IPS-NIHi7 (cell line): ENCODE data around the gene NPAS3.

Experiments
- DNase-seq: peaks from one replicate; pipeline ENCODE4 v3.0.0; 2012; ENCODE audit warnings: mixed read lengths; ENCODE audit errors: extremely low spot score

The NPAS3 gene

DNA sequence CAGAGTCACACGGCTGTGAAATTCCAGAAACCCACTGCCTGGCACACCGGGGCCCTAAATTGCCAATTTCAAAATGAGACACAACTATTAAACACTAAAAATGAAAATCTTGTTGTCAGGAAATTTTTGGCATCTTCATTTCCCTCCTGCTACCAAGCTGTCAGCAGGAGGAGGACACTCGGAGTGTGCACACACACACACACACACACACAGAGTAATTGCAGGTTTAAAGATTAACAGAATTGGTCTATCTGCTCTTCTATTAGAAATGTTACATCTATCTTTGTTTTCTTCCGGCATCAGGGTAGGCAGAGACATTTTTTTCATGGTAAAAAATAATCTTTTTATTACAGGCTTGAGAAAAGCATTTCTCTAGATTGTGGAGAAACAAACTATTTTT lies 698.0 kb downstream of the NPAS3 start:
- DNase-seq: no peak

DNA sequence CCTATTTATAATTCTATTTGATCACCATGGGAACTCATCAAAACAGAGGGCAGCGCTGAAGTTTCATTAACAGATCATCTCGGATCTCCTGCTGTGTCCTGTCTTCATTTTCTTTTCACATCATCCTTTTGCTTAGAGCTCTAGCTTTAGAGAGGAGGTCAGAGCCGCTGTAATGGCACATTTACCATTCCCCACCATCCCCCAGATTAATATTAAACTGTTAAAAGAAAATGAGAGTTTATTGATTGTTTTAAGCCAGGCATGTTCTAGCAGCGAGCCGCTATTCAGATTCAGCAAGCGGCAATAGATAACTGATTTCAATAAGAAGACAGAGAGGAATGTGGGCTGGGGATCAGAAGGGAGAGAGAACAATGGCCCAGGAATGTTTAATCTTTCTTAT lies 703.4 kb downstream of the NPAS3 start:
- peak; percentile 14 for DNase-seq

DNA sequence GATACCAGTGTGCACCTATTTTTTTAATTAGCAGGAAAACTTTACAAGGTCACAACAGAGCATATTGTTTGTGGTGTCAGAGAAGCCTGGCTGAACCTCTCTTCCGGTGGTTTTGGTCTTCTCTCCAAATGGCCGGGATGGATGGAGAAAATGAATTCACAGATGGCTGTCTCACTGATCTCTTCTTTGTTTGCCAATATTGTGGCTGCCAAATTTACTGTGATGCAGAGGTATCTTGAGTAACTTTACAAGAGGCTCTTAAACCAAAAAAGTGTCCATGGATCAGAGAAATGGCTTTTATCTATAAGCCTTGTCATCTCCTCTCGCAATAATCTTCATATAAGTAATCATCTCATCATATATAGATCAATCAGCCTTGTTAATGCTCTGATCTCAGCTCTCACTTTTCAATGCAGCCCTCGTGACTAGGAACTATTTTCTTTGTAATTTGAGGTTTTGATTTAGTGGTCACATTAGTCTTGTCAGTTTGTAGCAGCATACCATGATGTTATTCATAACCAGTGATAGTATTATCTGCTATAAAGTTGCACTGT lies 704.1 kb downstream of the NPAS3 start:
- no peak for DNase-seq

DNA sequence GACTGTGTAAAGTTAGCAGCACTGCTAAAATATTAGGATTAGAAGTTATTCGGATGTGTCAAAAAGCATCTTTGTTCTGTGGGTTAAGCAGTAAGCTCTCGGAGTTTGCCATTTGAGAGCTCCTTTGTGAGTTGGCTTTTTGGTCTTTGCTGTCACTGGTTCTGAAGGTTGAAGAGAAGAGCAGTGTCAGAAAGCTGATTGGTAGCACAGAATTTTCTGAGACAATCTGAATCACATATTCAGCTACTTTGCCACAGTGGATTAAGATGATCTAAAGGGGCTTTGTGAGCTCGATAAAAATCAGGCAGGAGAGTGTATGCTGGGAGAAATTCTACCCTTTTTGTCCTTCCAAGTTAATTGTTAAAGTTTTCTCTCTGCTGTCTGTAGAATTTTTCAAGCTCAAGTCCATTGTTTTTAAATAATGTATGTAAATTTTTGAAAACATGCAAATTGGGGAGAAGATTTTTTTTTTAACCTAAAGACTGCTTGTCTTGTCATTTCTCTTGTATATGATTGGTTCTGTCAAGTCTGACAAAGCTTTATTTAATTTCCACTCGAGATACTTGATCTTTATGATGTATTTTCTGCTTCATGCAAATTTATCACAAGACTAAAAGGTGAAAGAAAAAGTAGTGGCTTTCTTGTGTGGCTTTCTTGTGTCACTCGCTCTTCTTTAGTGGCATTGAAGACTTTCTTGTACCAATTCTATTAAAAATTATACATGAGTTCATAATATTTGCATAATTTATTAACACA lies 704.9 kb downstream of the NPAS3 start:
- DNase-seq: no peak

DNA sequence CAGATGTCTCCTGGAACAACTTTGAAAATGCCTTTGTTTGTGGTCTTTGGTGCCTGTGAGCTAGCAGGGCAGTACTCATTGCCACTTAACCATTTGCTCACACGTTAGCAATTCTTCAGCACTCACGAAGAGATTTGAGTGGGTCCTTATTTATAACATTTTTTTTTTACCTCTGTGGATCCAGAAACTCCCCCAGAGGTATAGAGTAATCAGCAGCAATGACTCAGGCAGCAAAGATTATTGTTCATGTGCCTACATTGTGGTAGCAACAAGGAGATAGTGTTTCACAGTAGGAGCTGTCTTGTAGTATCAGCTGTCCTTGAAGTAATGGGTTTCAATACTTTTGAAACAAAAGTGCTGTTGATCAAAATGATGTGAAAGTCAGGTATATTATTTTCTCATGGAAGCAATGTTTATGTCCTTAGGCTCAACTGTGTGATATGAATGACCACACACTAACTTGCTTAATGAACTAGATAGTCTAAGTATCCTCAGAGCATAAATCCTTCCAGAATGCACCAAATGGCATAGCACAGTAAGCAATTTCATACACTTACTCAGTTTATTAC lies 708.1 kb downstream of the NPAS3 start:
- DNase-seq: no peak

DNA sequence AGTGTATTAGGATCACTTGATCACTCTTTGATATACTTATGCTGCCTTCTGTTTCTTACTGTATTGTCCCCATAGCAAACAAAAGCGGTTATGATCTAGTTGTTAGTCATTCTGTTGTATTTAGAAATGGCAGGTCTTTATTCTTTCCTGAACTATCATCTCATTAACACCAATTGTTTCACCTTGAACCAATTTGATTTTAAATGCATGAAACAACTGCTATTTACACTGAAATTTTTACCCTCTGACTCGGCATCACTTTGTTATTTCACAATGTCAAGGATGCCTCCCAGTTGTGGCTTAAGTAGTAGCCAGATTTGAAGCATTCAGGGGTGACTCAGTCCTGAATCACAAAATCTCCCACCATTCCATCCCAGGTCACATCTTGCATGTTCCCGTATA lies 708.7 kb downstream of the NPAS3 start:
- DNase-seq: no peak

DNA sequence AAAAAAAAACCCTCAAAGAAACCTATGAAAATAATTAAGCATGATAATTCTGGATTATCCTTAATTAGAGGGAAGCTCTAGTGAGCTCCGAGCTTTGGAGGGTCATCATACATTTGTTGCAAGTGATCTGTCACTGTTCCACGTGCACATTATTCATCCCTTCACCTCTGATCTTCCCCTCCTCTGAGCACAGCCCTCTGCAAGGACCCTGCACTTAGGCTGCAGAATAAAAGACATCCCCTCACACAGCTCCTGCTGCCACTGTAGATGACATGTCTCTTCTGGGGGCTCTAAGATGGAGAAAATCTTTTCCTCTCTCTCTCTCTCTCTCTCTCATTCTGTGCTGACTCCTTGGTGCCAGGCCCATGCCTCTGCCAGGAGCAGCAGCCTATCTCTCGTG lies 711.8 kb downstream of the NPAS3 start:
- no peak for DNase-seq

DNA sequence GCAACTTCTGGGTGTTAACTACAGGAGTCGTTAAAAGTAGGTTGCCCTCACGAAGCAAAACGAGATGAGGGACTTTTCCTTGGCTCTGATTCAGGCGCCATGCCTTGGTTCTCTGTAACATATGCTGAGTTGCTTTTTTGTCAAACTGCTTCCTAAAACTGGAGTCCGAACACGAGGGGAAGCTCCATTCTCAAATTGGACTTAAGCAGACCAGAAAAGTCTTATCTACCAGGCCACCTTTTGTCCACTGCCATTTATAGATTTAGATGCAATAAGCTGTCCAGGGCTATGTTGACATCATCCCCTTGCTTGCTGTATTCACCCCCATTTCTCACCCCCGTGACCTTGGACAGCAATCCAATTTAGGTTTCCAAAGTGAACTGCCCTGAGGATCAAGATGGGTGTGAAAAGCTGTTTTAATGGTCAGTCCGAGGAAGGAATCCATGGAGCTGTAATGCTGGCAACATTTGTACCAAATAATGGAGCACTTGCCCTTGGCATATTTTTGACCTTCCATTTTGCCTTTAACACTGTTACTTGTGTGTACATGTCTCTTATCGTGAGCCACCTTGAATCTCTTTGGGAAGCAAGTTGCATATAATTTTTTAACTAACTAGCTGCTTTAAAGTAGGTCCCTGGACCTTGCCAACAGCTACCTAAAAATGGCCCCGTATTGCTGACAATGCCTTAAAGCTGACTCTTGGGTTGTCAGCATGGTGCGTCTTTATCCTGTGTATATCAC lies 714.1 kb downstream of the NPAS3 start:
- DNase-seq: no peak

DNA sequence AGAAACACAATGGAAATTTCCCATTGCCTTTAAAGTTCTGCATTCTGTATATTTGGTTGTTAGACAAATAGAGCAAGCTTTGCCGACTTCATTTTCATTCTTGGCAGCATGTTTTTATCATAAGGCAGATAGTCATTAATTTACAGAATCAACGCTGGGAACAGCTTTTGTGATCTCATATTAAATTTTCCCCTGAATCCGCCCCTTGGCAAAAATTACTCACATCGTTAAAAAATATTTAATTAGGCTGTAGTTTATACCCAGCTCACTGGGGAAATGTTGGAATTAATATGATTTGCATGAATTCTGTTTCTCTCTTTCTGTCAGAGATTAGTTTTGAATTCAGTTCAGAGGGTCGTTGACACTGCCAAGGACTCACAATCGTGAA lies 714.6 kb downstream of the NPAS3 start:
- DNase-seq: no peak

DNA sequence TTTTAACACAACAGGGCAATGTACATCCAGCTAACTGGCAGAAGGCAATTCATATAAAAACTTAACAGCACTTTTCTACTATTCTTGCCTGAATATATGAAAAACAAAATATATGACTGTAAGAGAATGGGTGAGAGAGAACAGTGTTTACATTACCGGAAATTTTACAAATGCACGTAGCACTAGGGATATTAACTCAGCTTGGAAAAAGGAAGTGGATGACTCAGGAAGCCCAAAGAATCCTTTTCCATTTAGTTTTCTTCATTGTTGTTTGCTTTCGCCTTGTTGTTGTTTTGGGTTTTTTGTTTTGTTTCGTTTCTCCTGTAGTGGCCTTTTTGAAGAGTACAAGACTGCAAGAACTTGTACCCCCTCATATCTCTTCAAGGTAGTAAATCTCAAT lies 716.7 kb downstream of the NPAS3 start:
- no peak for DNase-seq

DNA sequence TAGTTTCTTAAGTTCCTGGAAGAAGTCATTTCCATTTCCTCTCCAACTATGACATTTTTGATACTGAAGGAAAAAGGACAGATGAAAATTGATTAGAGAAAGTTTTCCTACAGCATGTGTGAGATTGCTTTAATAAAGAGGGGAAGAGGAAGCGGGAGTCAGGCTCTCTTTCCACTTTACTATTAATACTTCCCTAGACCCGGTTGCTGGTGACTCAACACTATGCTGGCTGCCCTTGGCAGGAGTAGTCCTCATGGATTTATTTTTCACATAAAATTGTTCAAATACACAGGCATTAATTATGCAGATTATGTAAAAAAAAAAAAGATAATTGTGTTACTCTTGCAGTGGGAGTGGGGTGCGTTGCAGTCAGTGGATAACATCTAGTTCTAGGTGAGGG lies 718.8 kb downstream of the NPAS3 start:
- DNase-seq: no peak

DNA sequence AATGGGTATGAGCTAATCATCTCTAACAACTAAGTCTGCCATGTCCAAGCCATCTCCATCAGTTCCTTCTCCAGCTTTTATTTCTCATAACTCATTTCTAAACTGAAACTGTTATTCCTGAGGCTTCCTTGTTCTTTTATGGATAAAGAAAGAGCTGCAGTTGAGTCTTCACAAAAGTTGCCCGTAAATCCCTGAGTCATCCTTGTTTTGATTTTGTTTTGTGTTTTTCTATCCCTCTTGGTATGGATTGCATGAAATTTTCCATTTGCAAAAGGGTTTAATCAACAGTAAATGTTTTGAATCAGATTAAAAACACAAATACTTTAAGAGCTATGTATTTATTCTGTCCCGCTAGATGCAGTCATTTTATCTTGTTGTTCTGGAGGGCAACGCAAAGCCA lies 721.6 kb downstream of the NPAS3 start:
- no peak for DNase-seq

DNA sequence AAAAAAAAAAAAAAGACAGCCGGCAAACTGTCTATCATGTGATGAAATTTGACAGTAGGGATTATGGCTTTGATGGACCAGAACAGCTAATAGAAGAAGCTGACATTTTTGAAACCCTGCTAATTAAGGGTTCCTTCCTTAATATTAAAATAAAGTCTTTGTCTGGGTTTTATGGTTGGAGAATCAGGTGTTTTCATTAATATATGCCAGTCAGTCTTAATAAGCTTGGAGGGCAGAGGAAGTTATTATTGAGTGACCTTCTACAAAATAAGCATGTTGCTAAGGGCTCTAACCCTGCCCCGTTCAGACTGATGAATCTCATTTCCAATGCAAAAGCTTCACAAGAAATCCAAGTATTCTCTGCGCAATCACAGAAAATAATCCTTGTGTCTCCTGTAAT lies 722.4 kb downstream of the NPAS3 start:
- DNase-seq: no peak

DNA sequence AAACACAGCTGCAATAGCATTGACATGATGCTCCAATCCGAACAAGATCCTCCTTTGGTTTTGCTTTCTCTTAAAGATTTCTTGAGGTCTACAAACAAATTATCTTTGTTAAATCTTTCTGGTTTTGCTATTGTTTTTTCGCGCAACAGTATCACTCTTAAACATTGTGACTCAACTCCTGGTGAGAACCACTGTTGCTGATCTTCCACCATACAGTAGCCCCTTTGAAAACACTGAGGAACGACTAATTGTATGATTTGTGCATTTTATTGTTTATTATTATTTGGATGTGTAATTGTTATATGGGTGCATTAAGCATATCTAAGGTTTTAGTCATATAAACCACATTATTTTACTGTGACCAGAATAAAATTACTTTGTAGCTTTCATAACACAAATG lies 729.4 kb downstream of the NPAS3 start:
- DNase-seq: no peak

DNA sequence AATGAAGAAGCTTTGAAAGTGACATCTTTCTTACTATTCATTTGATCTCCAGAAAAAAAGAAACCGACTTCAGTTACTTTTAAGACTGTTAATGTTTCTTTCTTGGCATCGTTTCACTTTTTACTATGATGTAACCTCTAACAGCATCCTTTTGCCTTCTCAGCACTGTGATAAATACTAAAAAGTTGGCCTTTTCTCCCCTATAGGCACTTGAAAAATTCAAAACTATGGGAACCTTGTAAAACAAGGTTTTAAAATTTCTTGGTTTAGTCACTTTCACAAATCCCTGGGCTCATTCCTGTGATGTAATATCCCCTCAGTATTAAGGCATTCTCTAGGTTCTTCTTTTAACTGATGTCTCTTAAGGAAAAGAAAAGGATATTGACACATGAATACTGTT lies 730.4 kb downstream of the NPAS3 start:
- no peak for DNase-seq

DNA sequence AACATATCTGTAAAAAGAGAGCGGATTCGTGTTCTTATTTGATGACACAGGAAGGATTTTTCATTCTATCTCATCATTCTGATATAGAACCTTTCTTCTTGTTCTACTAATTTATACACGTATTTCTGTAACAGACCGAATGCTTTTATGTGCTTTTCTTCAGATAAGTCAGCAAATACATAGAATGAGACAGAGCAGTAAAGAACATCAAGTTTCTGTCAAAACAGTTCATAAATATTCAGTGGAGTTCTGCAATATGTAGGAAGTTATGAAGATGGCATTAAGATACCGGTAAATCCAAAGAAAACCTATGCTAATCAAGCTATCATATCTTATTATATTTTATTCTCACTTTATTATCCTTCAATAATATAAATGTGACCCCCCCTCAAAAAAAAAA lies 731.6 kb downstream of the NPAS3 start:
- DNase-seq: no peak

DNA sequence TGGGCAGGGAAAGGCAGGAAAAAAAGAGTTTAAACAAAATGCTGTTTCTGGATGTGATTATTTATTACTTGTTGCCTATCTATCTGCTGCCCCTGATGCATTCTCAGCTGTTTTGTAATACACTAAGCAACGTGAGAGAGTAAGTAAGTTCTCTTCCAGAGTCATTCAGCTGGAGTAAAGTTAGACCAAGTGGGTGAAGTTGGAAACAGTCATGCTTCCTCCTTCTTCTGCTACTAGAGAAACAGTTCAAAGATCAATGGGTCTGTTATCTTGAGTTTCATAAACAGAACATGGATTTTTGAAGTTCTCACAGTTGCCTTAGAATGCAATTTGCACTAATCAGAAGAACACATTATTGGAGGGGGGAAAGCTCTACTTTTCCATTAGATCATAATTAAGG lies 732.9 kb downstream of the NPAS3 start:
- DNase-seq: no peak

DNA sequence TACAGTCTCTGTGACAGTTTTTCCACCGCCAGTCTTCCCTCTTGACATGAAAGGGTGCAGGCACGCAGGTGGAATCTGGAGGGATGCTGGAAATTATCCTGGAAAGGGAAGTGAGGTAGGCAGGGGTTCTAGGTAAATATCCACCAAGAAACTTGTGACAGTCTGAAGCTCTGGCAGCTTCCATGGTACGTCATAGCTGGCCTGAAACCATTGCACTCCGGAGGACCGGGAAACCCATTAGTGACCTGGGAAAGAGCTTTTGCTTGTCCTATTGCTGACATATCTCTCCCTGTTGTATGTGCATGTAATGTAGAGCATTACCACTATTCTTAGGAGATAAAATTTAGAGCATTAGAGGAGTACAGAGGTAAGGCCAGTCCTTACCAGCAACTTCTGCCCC lies 736.2 kb downstream of the NPAS3 start:
- no peak for DNase-seq

DNA sequence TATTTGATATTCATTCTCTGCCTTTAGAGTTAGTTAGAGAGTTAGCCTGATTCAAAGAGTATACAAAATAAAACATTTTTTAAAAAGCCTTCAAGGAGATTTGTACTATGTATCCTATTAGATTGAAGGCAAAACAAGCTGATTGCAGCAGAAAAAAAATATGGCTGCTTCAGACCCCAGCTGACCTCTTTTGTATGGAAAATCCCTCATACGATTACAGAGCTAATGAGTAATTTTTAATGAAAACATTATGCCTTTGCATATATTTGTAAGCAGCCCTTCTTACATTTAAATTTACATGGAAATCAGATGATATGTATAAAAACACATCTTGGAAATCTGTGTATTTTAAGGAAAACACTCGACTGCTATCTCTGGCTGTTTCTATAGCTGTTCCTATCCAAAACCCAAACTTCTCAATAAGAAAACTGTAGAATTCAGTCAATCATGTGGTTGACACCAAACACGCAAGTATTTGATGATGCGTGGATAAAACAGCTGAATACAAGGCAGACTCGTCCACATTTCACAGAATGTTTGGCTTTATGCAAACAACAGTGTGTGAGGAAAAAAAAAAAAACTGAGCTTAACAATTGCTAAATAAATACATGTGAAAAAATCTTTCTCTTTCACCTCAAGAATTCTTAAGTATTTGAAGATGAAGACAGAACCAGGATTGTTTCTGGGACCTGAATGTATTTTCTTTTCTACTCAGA lies 736.9 kb downstream of the NPAS3 start:
- no peak for DNase-seq

DNA sequence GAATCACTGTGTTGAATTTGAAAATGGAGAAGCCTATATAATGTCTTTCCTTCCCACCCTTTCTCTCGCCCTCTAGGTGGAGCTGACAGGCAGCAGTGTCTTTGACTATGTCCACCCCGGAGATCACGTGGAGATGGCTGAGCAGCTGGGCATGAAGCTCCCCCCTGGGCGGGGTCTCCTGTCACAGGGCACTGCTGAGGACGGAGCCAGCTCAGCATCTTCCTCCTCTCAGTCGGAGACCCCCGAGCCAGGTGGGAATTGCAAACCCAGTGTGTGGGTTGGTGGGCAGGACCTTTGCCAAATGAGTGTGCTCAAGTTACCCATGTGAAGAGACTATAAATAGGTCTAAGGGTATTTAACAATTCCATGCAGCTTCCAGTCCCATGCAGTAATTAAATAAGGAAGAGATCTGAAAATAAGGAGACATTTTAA lies 737.5 kb downstream of the NPAS3 start:
- peak; percentile 88 for DNase-seq

DNA sequence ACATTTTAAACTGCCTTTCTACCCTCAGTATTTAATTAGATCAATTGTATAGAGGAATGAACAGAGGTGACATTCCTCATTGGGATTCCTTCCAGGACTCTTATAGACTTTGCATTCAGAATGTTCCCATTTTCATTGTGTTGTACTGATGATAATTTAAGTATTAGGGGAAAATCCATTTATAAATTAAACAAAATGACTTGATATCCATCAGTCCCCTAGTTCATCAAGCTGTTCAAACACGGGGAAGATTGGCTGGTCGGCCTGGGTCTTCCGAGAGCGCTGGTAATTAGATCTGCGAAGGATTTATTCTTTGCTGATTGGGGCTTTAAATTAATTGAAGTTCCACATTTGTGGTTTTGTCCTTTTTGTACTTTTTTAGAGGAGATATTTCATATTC lies 738.2 kb downstream of the NPAS3 start:
- no peak for DNase-seq

DNA sequence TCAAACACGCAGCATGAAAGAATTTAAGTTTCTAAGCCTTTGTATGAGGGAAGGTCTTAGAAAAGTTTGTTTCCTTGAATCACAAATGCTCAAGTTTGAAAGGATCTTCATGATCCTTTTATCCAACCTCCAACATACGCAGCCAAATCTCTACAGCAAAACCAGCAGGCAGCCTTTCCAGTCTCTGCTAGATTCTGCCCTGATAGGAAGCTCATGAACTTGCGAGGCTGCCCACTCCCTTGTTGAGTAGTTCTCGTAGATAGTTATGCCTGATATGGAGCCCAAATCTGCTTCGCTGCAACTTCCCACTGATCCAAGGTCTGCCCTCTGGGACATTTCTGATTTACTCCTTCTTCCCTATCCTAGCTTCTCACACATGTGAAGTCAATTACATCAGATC lies 739.3 kb downstream of the NPAS3 start:
- DNase-seq: no peak
